NCI-H2196 (cell line): ENCODE data around the gene VPS33B.

ENCODE experiments used
- DNase-seq: peaks from one replicate; lab custom pipeline; 2025; ENCODE audit not compliant: unreplicated experiment; lab: John Stamatoyannopoulos, UW

The VPS33B gene

GRCh38 chr15:90953947-90954711 lies 68.3 kb downstream of the VPS33B start:
- no peak for DNase-seq

GRCh38 chr15:90952901-90953677 lies 69.3 kb downstream of the VPS33B start:
- DNase-seq, result no peak

DNA sequence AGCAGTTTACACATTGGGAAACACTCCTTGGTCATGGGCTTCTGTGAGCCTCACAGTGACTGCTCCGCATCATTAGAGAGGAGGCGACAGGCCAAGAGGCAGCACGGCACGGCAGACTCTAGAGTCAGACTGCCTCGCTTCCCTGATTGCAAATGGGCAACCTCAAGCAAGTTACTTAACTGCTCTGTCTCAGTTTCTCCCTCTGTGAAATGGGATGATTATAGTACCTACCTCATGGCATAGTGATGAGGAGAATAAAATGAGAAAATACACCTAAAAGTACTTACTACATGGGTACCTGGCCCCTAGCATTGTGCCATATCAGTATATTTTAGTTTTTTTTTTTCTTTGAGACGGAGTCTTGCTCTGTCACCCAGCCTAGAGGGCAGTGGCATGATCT lies 71.7 kb downstream of the VPS33B start:
- no peak for DNase-seq

- no peak for DNase-seq
These were observed 72.3 kb downstream of the VPS33B start for GRCh38 chr15:90949979-90950675.
